ENCODE measurements around the gene ASXL2. TPM values are rescaled to one million over a fixed set of nuclear protein-coding genes. Genes with fewer than 3 reads are reported as not detected.
A peak's percentile ranks its signal among the peaks of the same experiment; 100 is the strongest.

Gene ASXL2
- polyA plus RNA-seq, 3 donors = 3.6 to 13.4 (median 7.1) TPM

DNA sequence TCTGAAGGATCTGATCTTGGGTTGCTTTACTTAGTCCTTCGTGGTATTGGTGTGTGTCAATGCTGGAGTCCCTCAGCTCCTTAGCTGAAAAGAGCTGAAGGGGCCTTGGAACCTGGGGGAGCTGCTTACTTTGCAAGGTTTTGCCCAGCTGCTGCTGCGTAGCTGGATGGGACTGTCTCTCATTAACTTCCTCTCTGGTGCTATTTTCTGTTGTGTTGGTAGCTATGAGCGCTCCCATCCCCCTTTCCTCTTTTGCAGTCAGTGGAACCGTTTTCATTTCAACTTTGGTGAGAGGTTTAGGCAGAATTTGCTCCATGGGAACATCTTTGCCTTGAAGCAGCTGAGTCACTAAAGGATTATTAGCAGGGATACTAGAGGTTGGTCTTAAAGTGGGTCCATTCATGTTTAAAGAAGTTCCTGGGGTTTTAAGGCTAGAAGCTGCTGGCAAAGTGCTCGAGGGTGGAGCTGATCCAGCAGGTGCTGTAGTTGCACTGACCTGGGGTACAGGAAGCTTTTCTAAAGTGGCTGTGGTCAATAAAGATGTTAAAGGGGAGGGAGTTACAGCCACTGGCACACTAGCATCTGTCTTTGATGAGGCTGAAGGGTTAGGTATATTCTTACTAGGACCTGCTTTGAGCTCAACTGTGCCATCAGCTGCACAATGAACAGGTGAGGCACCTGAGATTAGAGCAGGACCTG is 135.0 kb downstream of the ASXL2 start:
- H3K27ac Mint-ChIP-seq = peak overlapping the region; percentile 58 to 87 (median 84)
- H3K27me3 ChIP-seq (ENCODE audit: control insufficient read depth in 2 of 2, insufficient read depth in 2 of 2, low read length in 2 of 2) = no peaks in the 10 kb centered on the region
- H3K9ac ChIP-seq (ENCODE audit: insufficient read depth, low read length, poor library complexity, severe bottlenecking) = peak overlapping the region; percentile 9
- H3K4me1 Mint-ChIP-seq = peaks cover 48% of the 10 kb centered on the region
- peaks cover 45 to 64% of the 10 kb centered on the region in 2 donors for H3K36me3 ChIP-seq (replicated peaks in 1 of 2; ENCODE audit: control insufficient read depth in 1 of 2, insufficient read depth in 2 of 2, low read length in 2 of 2)
- peaks cover 27% of the 10 kb centered on the region for H4K20me1 ChIP-seq (ENCODE audit: insufficient read depth, low read length)
- H3K4me1 ChIP-seq (ENCODE audit: control insufficient read depth in 1 of 2, insufficient read depth in 2 of 2, low read length in 2 of 2) = peaks cover 37 to 39% of the 10 kb centered on the region in 2 donors
- peaks cover 0 to 2% (median 0%) of the 10 kb centered on the region in 3 donors for H3K27me3 Mint-ChIP-seq (ENCODE audit: low read depth in 3 of 3)
- H3K9me3 ChIP-seq (replicated peaks in 1 of 2; ENCODE audit: control insufficient read depth in 1 of 2, insufficient read depth in 1 of 2, low read length in 2 of 2) = no peaks in the 10 kb centered on the region
- TF ChIP-seq, protein P1, sequence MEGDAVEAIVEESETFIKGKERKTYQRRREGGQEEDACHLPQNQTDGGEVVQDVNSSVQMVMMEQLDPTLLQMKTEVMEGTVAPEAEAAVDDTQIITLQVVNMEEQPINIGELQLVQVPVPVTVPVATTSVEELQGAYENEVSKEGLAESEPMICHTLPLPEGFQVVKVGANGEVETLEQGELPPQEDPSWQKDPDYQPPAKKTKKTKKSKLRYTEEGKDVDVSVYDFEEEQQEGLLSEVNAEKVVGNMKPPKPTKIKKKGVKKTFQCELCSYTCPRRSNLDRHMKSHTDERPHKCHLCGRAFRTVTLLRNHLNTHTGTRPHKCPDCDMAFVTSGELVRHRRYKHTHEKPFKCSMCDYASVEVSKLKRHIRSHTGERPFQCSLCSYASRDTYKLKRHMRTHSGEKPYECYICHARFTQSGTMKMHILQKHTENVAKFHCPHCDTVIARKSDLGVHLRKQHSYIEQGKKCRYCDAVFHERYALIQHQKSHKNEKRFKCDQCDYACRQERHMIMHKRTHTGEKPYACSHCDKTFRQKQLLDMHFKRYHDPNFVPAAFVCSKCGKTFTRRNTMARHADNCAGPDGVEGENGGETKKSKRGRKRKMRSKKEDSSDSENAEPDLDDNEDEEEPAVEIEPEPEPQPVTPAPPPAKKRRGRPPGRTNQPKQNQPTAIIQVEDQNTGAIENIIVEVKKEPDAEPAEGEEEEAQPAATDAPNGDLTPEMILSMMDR (IDR thresholded peaks at IDR 0.05) = no peak
- peak overlapping the region; percentile 22 for H3K4me2 ChIP-seq (replicated peaks; ENCODE audit: extremely low read depth, low read length, poor library complexity, severe bottlenecking)
- peak overlapping the region; percentile 13 to 64 for H3K4me3 Mint-ChIP-seq
- WGBS (ENCODE audit: insufficient coverage) = 0% methylated on average over 2 of the region's 5 CpGs
- no peak overlapping the region for H3K4me3 ChIP-seq (replicated peaks in 1 of 3; ENCODE audit: low read depth in 2 of 3, low read length in 3 of 3)
- H3K79me2 ChIP-seq (ENCODE audit: insufficient read depth, low read length) = no peaks in the 10 kb centered on the region
- intact Hi-C loops (cut with micrococcal nuclease) = no loop called here
- peaks cover 48 to 59% of the 10 kb centered on the region in 2 donors for H3K36me3 Mint-ChIP-seq
- peak overlapping the region in 1 of 2 donors; percentile 77 for H3K27ac ChIP-seq (ENCODE audit: low read depth in 1 of 2, low read length in 2 of 2)
- H3K9me3 Mint-ChIP-seq = peaks cover 0 to 2% (median 0%) of the 10 kb centered on the region in 7 donors
- no peak overlapping the region for H2AFZ ChIP-seq (ENCODE audit: insufficient read depth, low read depth, low read length, poor library complexity, severe bottlenecking)
- peak; percentile 16 to 34 (median 28) for DNase-seq

DNA sequence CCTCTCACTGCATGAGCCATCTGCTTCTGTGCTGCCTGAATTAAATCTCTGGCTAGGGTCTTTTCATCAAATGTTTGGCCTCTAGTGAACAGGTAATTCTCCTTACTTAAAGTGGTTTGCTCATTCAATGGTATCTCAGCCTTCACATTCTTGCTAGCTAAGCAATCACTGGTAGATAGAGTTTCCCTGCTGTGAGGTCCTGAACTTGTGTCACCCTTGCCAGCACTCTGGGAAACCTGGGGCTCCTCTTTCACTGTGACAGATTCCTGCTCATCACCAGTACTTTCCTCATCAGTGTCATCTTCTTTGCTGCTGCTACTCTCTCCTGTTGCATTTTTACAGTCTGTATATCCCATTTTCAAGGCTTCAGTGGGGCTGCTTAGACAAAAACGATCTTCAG is 135.8 kb downstream of the ASXL2 start:
- Mint-ChIP-seq H3K4me3 (peak overlapping the region in 1 of 2 donors; percentile 35), H3K4me1 (peaks cover 48% of the 10 kb centered on the region), H3K27me3 (ENCODE audit: low read depth in 3 of 3) (peaks cover 0 to 2% (median 0%) of the 10 kb centered on the region in 3 donors), H3K36me3 (peaks cover 42 to 51% of the 10 kb centered on the region in 2 donors), H3K27ac (peak overlapping the region; percentile 12 to 87 (median 84)), H3K9me3 (peaks cover 0 to 2% (median 0%) of the 10 kb centered on the region in 7 donors)
- Histone ChIP-seq H3K4me2 (replicated peaks; ENCODE audit: extremely low read depth, low read length, poor library complexity, severe bottlenecking) (no peak overlapping the region), H3K27me3 (ENCODE audit: control insufficient read depth in 2 of 2, insufficient read depth in 2 of 2, low read length in 2 of 2) (no peaks in the 10 kb centered on the region), H3K36me3 (replicated peaks in 1 of 2; ENCODE audit: control insufficient read depth in 1 of 2, insufficient read depth in 2 of 2, low read length in 2 of 2) (peaks cover 40 to 56% of the 10 kb centered on the region in 2 donors), H3K79me2 (ENCODE audit: insufficient read depth, low read length) (no peaks in the 10 kb centered on the region), H3K9me3 (replicated peaks in 1 of 2; ENCODE audit: control insufficient read depth in 1 of 2, insufficient read depth in 1 of 2, low read length in 2 of 2) (no peaks in the 10 kb centered on the region), H2AFZ (ENCODE audit: insufficient read depth, low read depth, low read length, poor library complexity, severe bottlenecking) (no peak overlapping the region), H3K4me3 (replicated peaks in 1 of 3; ENCODE audit: low read depth in 2 of 3, low read length in 3 of 3) (no peak overlapping the region), H3K9ac (ENCODE audit: insufficient read depth, low read length, poor library complexity, severe bottlenecking) (no peak overlapping the region), H3K4me1 (ENCODE audit: control insufficient read depth in 1 of 2, insufficient read depth in 2 of 2, low read length in 2 of 2) (peaks cover 37 to 39% of the 10 kb centered on the region in 2 donors), H3K27ac (ENCODE audit: low read depth in 1 of 2, low read length in 2 of 2) (peak overlapping the region in 1 of 2 donors; percentile 77), H4K20me1 (ENCODE audit: insufficient read depth, low read length) (peaks cover 27% of the 10 kb centered on the region)
- no peak for DNase-seq
- TF ChIP-seq, protein P1 (IDR thresholded peaks at IDR 0.05) = no peak
- intact Hi-C loops (cut with micrococcal nuclease) = no loop called here
- WGBS (ENCODE audit: insufficient coverage) = 78% methylated on average over 1 of the region's 1 CpG
